HFFc6 (cell line): ENCODE data around the gene TMEM245. TPM values are rescaled to one million over a fixed set of nuclear protein-coding genes. Genes with fewer than 3 reads are reported as not detected.

Source experiments
- DNase-seq: peaks from one replicate; pipeline ENCODE4 v3.0.0-alpha.2; 2018
- H3K27ac Mint-ChIP-seq: 2 replicates; pipeline ENCODE4 v1.8.0; 2020; ENCODE audit warnings: mild to moderate bottlenecking, mixed read lengths
- H3K27me3 Mint-ChIP-seq: 2 replicates; pipeline ENCODE4 v1.8.0; 2021; ENCODE audit warnings: mild to moderate bottlenecking, moderate library complexity, mixed read lengths; ENCODE audit not compliant: insufficient read depth
- H3K36me3 Mint-ChIP-seq: 2 replicates; pipeline ENCODE4 v1.8.0; 2021; ENCODE audit warnings: low read depth, mixed read lengths
- H3K4me1 Mint-ChIP-seq: 2 replicates; pipeline ENCODE4 v1.8.0; 2020; ENCODE audit warnings: low read depth, mixed read lengths
- H3K4me3 Mint-ChIP-seq: 2 replicates; pipeline ENCODE4 v1.8.0; 2020; ENCODE audit warnings: mild to moderate bottlenecking, moderate library complexity, mixed read lengths
- H3K9me3 Mint-ChIP-seq: 2 replicates; pipeline ENCODE4 v1.8.0; 2020; ENCODE audit warnings: mild to moderate bottlenecking, mixed read lengths
- total RNA-seq, 6 experiments: library from RNA; stranded (reverse); fragmentation: NEBNext Ultra II Directional; extraction: Animal tissue kit (Norgen Biotek cat#: 25700); gene quantifications; 2 replicates in 1 of 6; 3 replicates in 5 of 6; pipeline ENCODE4 v1.2.3, GENCODE V29; 2021
- TF ChIP-seq, protein P1 (sequence below): fragments of 200-600 bp; sonication (generic); IDR thresholded peaks from 2 replicates; pipeline ENCODE4 v1.5.0; 2021; ENCODE audit warnings: antibody characterized with exemption, mild to moderate bottlenecking

Gene TMEM245
- total RNA-seq, 6 experiments from 2014 or later, result 52.1 to 61.8 (median 57.4) TPM

- Mint-ChIP-seq H3K36me3 (peaks cover 22% of the 10 kb centered on the region), H3K9me3 (no peaks in the 10 kb centered on the region), H3K4me3 (no peak overlapping the region), H3K4me1 (peaks cover 26% of the 10 kb centered on the region), H3K27ac (no peak overlapping the region), H3K27me3 (no peaks in the 10 kb centered on the region)
- no peak for DNase-seq
- TF ChIP-seq, protein P1, sequence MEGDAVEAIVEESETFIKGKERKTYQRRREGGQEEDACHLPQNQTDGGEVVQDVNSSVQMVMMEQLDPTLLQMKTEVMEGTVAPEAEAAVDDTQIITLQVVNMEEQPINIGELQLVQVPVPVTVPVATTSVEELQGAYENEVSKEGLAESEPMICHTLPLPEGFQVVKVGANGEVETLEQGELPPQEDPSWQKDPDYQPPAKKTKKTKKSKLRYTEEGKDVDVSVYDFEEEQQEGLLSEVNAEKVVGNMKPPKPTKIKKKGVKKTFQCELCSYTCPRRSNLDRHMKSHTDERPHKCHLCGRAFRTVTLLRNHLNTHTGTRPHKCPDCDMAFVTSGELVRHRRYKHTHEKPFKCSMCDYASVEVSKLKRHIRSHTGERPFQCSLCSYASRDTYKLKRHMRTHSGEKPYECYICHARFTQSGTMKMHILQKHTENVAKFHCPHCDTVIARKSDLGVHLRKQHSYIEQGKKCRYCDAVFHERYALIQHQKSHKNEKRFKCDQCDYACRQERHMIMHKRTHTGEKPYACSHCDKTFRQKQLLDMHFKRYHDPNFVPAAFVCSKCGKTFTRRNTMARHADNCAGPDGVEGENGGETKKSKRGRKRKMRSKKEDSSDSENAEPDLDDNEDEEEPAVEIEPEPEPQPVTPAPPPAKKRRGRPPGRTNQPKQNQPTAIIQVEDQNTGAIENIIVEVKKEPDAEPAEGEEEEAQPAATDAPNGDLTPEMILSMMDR, result no peak
Measured at GRCh38 chr9:109026306-109026705, 93.4 kb downstream of the TMEM245 start.

GRCh38 chr9:109022873-109023272, 96.9 kb downstream of the TMEM245 start:
- Mint-ChIP-seq H3K4me1 (peaks cover 24% of the 10 kb centered on the region), H3K9me3 (no peaks in the 10 kb centered on the region), H3K4me3 (no peak overlapping the region), H3K27me3 (no peaks in the 10 kb centered on the region), H3K36me3 (peaks cover 20% of the 10 kb centered on the region), H3K27ac (no peak overlapping the region)
- DNase-seq, result no peak
- TF ChIP-seq, protein P1, result no peak

GRCh38 chr9:109020581-109021511, 98.9 kb downstream of the TMEM245 start:
- H3K4me1 Mint-ChIP-seq, result peaks cover 27% of the 10 kb centered on the region

GRCh38 chr9:109020113-109020512, 99.6 kb downstream of the TMEM245 start:
- no peak overlapping the region for H3K27ac Mint-ChIP-seq
- H3K36me3 Mint-ChIP-seq, result peaks cover 20% of the 10 kb centered on the region
- H3K27me3 Mint-ChIP-seq, result no peaks in the 10 kb centered on the region
- DNase-seq, result no peak
- H3K9me3 Mint-ChIP-seq, result no peaks in the 10 kb centered on the region
- no peak overlapping the region for H3K4me3 Mint-ChIP-seq
- H3K4me1 Mint-ChIP-seq, result peaks cover 21% of the 10 kb centered on the region
- TF ChIP-seq, protein P1, result no peak

More at GRCh38 chr9:109020581-109021511, 98.9 kb downstream of the TMEM245 start:
- Mint-ChIP-seq H3K27ac (no peak overlapping the region), H3K4me3 (no peak overlapping the region), H3K36me3 (peaks cover 20% of the 10 kb centered on the region), H3K9me3 (no peaks in the 10 kb centered on the region), H3K27me3 (no peaks in the 10 kb centered on the region)
- DNase-seq, result no peak
- TF ChIP-seq, protein P1, result no peak

DNA sequence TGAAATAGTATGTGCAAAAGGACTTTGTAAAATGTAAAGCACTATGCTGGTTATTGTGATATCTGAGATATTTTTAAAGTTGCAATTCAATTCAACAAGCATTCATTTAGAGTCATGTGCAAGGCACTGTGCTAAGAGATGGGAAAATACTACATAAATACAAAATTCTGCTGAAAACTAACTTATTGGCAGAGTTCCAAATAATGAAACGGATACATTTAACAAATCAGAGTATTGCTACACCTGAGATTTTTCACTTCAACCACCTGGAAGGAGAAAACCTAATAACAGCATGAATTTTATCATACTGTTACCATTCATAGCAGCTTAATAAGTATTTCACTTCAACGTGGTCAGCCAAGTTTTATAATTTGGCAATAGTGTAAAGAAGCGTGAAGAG, 100.3 kb downstream of the TMEM245 start:
- Mint-ChIP-seq H3K27me3 (peaks cover 2% of the 10 kb centered on the region; the same call in 1 of the 2 replicates), H3K4me3 (no peak overlapping the region), H3K4me1 (peaks cover 27% of the 10 kb centered on the region), H3K36me3 (peaks cover 20% of the 10 kb centered on the region), H3K27ac (no peak overlapping the region), H3K9me3 (no peaks in the 10 kb centered on the region)
- no peak for DNase-seq
- TF ChIP-seq, protein P1, result no peak
